ENCODE data around the gene CXCL14.
"Not testable (repeated sequence)": the region's sequence is repeated elsewhere in the genome, so short reads cannot be mapped to it uniquely, and the experiment has no call there.

The CXCL14 gene

DNA sequence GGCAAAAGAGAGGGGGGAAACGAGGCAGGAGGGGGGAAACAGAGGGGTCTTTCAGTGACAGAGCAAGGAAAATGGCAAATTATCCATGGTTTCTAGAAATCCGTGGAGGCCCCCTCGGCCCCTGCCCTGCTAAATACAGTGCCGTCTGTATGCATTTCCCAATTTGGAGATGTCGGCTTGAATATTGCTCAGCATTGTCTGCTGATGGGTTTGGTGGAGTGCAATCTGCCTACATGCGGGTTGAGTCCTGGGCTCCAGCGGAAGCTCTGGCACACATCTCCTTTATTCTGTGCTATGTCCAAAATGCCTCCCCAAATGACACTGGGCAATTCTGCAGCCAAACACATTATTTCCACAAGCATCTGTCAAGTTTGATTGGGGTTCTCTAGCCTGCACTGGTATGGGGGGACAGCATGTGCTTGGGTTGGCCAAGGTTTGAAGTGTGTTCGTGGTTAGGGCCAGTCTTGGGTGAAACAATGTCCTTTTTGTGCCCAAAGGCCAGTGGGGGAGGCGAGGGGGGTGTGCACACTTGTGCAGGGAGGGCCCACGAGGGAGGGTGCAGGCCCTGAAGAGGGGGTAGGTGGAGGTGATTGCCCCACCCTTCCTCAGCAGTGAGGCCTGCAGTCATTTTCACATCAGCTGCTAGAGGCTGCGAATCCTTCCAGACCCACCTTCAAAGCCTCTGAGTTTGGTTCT is 36.8 kb downstream of the CXCL14 start:
- DNase-seq = no peak

DNA sequence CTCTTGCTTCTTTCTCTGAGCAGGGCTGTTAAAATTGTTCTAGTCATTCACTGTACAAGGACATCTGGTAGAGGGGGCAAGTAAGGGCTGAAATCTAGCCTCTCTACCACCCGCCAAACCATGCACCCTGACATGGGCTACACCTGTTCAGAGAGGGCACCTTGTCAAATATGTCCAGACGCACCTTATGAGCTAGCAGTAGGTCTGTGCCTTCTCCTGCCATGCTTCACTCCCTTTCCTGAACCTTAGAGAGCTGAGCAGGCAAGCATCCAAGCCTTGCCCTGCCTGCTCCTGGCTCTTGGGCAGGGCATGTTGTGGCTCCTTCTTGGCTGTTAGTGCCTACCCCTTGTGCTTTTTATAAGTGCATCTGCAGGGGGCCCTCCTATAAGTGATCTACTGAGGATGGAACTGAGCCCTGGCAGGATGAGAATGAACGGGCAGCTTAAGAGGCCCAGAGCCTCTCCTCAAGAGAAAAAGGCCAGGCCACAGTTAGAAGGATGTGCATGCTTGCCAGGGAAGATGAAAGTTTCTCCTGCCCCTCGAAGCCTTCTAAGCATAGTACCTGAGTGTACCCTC is 39.3 kb downstream of the CXCL14 start:
- no peak for DNase-seq

DNA sequence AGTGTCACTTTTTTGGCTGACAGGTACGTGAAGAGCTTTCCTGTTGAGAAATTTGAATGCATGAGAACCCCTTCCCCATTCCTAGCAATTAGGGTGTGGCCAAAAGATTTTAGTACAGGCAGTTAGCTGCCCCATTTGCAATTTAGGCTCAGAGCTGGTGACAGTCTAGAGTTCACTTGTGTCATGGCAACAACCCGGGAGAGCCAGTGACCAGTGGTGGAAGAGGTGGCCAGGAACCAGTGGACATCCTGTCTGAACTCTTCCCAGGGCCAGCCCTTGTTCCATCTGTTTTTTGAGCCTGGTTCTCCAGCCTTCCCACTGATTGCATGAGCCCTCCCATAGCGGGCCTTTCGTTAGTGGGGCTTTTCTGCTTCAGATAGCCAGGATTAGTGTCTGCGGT is 40.5 kb downstream of the CXCL14 start:
- no peak for DNase-seq

DNA sequence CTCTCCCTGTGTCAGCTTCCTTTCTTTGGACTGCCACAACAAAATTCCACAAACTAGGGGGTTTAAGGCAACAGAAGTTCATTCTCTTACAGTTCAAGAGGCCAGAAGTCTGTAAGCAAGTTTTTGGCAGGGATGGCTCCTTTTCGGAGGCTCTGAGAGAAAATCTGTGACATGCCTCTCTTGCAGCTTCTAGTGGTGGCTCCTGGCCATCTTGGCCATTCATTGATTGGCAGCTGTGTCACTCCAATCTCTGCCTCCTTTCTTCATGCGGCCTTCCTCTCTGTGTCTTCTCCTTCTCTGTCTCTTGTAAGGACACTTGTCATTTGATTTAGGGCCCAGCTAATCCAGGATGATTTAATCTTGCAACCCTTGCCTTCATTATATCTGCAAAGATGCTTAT is 41.0 kb downstream of the CXCL14 start:
- no peak for DNase-seq

DNA sequence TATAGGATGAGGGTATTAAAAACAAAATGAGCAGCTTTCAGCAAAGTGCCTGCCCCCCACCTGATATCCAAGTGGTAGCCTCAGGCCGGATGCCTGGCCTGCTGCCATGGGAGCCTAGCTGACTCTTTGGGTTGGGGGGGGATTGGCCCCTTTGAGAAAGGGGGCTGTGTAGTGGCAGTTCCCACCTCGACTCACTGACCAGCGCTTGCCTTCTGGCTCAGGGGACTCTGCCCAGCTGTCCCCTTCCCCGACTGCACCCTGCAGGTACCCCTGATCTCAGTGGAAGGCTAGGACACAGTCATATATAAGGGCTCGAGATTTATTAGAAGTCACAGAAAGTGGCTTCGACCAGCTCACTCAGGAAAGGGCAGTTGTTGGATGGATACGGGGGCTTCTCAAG is 41.5 kb downstream of the CXCL14 start:
- DNase-seq = no peak

DNA sequence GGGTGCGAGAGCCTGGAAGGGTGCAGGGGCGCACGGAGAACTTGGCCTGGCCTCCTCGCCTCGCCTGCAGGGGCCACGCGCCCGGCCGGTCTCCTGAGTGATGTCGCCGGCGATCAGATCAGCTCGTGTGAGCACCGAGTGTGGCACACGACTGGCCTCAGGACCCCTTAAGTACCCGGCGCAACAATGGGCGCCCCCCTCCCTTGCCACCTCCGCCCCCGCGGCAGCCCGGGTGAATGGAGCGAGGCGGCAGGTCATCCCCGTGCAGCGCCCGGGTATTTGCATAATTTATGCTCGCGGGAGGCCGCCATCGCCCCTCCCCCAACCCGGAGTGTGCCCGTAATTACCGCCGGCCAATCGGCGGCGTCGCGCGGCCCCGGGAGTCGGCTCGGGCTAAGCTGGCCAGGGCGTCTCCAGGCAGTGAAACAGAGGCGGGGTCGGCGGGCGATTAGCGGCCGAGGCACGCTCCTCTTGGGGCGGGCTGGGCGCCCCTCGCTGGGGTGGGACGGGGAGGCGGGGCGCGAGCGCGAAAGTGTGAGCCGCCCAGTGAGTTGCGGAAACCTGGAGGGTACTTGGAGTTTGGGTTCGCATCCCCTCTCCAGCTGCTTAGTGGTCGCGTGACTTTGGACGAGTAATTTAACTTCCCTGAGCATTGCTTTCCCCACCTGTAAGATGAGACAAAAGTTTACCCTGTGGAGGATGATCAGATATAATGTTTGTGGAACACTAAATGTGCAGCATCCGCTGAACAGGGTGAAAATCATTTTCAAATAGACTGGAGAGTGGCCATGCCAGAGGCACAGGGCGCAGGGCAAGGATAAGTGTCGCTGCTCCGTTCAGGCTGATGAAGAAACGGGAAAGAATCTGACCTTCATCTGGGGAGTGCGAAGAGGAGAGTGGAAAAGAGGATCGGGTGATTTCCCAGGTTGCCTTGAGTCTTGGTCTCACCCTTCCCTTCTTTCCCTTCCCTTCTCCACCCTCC is 42.7 kb downstream of the CXCL14 start, which contains the start of gene NEUROG1:
TSS of gene NEUROG1 (minus strand) at position 145 of the 982 bp plus-strand sequence. CDS start 274 bp downstream, outside the sequence.
- DNase-seq = peak; percentile 67 to 86

DNA sequence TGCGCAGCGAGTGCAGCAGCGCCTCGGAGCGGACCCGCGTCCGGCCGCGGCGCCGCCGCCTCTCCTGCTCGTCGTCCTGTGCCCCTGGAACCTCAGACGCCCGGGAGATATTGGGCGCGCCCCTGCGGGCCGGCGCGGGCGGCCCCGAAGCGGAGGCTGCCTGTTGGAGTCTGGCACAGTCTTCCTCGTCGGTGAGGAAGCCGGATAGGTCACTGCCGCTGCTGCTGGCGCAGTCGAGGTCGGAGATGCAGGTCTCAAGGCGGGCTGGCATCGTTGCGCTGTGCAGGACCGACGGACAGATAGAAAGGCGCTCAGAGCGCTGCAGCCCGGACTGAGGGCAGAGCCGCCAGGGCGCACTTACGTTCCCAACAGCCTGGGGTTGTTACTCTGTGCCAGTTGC is 43.4 kb downstream of the CXCL14 start:
- peak in 1 of 2 experiments; percentile 55 for DNase-seq

DNA sequence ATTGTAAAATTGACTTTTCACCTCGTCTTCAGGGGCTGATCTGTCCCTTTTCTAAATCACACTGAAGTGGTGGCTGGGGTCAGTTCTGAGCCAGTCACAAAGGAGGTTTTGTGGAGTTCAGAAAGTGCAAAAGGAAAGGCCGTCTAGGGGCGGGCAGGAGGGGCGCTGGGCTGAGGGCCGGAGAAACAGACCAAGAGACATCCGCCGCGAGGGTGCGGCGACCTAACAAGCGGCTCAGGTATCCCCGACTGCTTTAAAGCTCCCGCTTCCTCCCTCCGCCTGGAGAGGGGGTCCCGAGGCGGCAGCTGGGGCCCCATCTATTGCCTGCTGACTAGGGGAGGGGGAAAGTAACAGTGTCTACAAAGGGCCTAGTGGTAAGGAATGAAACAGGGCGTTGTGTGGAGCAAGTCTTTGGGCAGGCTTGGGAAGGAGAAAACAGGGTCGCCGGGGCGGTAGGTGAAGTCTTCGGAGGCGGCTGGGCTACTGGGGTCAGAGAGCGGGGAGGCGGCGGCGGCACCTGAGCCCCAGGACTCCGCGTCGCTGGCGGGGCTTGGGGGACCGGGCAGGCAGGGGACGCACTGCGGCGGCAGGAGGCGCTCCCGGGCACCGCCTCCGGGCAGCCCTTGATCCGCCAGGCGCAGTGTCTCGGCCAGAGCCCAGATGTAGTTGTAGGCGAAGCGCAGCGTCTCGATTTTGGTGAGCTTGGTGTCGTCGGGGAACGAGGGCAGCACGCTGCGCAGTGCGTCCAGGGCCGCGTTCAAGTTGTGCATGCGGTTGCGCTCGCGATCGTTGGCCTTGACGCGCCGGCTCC is 44.0 kb downstream of the CXCL14 start:
- DNase-seq = peak in 1 of 2 experiments; percentile 55

DNA sequence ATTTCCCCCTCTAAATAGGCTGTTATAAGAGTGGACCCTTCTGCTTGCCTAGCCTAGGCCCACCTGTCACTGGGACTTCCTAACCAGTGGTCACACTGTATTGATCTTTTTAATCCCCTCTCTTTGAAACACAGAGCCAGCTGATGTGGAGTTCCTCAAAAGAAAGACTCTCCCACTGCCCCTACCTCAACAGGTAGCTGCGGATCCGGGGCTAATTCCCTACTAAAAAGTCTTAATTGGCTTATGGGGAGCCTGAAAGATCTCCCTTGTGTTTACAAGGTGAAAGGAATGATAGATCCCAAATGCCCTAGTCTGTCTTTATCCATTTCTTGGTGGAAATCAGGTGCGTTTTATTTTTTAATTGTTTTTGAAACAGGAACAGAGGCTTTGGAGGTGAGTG is 45.0 kb downstream of the CXCL14 start:
- DNase-seq = peak in 1 of 2 experiments; percentile 51

DNA sequence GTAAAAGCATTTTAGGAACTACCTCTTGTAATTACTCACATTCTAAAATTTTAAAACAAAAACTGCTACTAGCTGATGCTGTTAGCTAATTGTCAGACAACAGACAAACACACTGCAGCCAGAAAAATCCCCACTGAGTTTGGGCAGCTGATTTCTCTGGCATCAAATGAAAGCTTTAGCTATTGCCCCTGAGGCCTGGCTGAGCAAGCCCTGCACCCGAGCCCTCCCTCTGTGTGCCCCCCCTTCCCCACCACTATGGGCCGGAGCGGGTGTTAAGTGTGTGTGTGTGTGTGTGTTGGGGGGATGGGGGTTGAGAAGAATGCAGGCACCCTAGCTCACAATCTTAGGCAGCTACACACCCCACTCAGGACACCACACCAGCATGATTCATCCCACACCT is 45.5 kb downstream of the CXCL14 start:
- DNase-seq = peak; percentile 19 to 51

DNA sequence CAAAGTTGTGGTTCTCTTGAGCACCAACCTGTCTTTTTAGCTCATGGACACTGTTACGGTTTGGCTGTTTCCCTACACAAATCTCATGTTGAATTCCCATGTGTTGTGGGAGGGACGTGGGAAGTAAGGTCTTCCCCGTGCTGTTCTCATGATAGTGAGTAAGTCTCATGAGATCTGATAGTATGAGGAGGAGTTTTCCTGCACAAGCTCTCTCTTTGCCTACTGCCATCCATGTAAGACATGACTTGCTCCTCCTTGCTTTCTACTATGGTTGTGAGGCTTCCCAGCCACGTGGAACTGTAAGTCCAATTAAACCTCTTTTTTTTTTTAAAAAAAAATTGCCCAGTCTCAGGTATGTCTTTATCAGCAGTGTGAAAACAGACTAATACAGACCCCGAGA is 49.2 kb downstream of the CXCL14 start:
- DNase-seq = not testable (repeated sequence)

GRCh38 chr5:135526924-135527323 is 51.9 kb downstream of the CXCL14 start:
- DNase-seq = no peak

DNA sequence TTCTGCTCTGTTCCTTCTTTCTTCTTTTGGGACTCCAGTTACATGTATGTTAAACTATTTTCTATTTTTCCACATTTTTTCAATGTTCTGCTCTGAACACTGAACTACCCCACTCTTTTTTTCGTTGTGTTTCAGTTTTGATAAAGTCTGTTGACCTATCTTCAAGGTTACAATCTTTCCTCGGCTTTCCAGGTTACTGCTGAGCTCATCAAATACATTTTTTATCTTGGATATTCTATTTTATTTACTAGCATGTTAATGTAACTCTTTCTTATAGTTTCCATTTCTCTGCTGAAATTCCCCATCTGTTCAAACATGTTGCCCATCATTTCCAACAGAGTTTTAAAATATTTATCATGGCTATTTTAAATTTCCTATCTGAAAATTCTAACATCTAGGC is 56.8 kb downstream of the CXCL14 start:
- no peak for DNase-seq

All from NCI-H524 (cell line).